Measurements from ENCODE around the gene IL6ST. TPM values are rescaled to one million over a fixed set of nuclear protein-coding genes. Genes with fewer than 3 reads are reported as not detected.
"Not testable (repeated sequence)": the region's sequence is repeated elsewhere in the genome, so short reads cannot be mapped to it uniquely, and the experiment has no call there.

IL6ST gene
- 255 TPM for total RNA-seq

GRCh38 chr5:55994495-55994997, at the start of gene IL6ST:
Gene IL6ST, minus strand, starts transcription at chr5:55994963. Its CDS starts 18,685 bp downstream, at chr5:55976278.
- no peak for DNase-seq (ENCODE audit: low spot score)

GRCh38 chr5:56039985-56040384, 45.2 kb upstream of the IL6ST start:
- no peak for DNase-seq (ENCODE audit: low spot score)

GRCh38 chr5:56038206-56038605, 43.4 kb upstream of the IL6ST start:
- not testable (repeated sequence) for DNase-seq (ENCODE audit: low spot score)

- no peak for DNase-seq (ENCODE audit: low spot score)
Observed at GRCh38 chr5:56037531-56038010, 42.8 kb upstream of the IL6ST start.

GRCh38 chr5:56035394-56035793, 40.6 kb upstream of the IL6ST start:
- DNase-seq (ENCODE audit: low spot score) = not testable (repeated sequence)

- not testable (repeated sequence) for DNase-seq (ENCODE audit: low spot score)
Observed at GRCh38 chr5:56029871-56030630, 35.3 kb upstream of the IL6ST start.

GRCh38 chr5:56029457-56029856, 34.7 kb upstream of the IL6ST start:
- no peak for DNase-seq (ENCODE audit: low spot score)

GRCh38 chr5:56028708-56029107, 33.9 kb upstream of the IL6ST start:
- no peak for DNase-seq (ENCODE audit: low spot score)

GRCh38 chr5:56026863-56027300, 32.1 kb upstream of the IL6ST start:
- no peak for DNase-seq (ENCODE audit: low spot score)

GRCh38 chr5:56025151-56025885, 30.6 kb upstream of the IL6ST start:
- no peak for DNase-seq (ENCODE audit: low spot score)

- DNase-seq (ENCODE audit: low spot score) = no peak
Observed at GRCh38 chr5:56024810-56025150, 30.0 kb upstream of the IL6ST start.

- DNase-seq (ENCODE audit: low spot score) = no peak
Observed at GRCh38 chr5:56023296-56023695, 28.5 kb upstream of the IL6ST start.

- no peak for DNase-seq (ENCODE audit: low spot score)
Observed at GRCh38 chr5:56019306-56020272, 24.8 kb upstream of the IL6ST start.

- DNase-seq (ENCODE audit: low spot score) = no peak
Observed at GRCh38 chr5:56018832-56019231, 24.1 kb upstream of the IL6ST start.

GRCh38 chr5:56014701-56015100, 19.9 kb upstream of the IL6ST start:
- not testable (repeated sequence) for DNase-seq (ENCODE audit: low spot score)

GRCh38 chr5:56013939-56014338, 19.2 kb upstream of the IL6ST start:
- not testable (repeated sequence) for DNase-seq (ENCODE audit: low spot score)

- no peak for DNase-seq (ENCODE audit: low spot score)
Observed at GRCh38 chr5:56012281-56012963, 17.7 kb upstream of the IL6ST start.

GRCh38 chr5:56011835-56012234, 17.1 kb upstream of the IL6ST start:
- no peak for DNase-seq (ENCODE audit: low spot score)

GRCh38 chr5:56010431-56010830, 15.7 kb upstream of the IL6ST start:
- DNase-seq (ENCODE audit: low spot score) = no peak

- no peak for DNase-seq (ENCODE audit: low spot score)
Observed at GRCh38 chr5:56006600-56006999, 11.8 kb upstream of the IL6ST start.

GRCh38 chr5:56006094-56006493, 11.3 kb upstream of the IL6ST start:
- DNase-seq (ENCODE audit: low spot score) = no peak
